ENCODE measurements around the gene SYT7. TPM values are rescaled to one million over a fixed set of nuclear protein-coding genes. Genes with fewer than 3 reads are reported as not detected.

The SYT7 gene
- total RNA-seq, 2 experiments from 2014 or later: not detected

GRCh38 chr11:61599968-61600710, 19.3 kb upstream of the SYT7 start:
- no peak overlapping the region for H3K27ac Mint-ChIP-seq
- H3K27me3 Mint-ChIP-seq: peaks cover 21% of the 10 kb centered on the region
- DNase-seq (no peak), ATAC-seq (no peak)
- CTCF ChIA-PET: interaction anchor here (1.0 kb wide), 1 partner anchor 38 kb away, joined by 3 read pairs; no protein-coding TSS in a partner anchor
- H3K4me1 Mint-ChIP-seq: no peaks in the 10 kb centered on the region
- H3K36me3 Mint-ChIP-seq: no peaks in the 10 kb centered on the region
- H3K4me3 Mint-ChIP-seq: no peak overlapping the region
- H3K9me3 Mint-ChIP-seq (ENCODE audit: low read depth): no peaks in the 10 kb centered on the region

- no peak overlapping the region for H3K4me3 Mint-ChIP-seq
- no peak overlapping the region for H3K27ac Mint-ChIP-seq
- no peak for ATAC-seq
- CTCF ChIA-PET: interaction anchor here (0.6 to 1.0 kb wide), 3 partner anchors 11 to 39 kb away, joined by 3 read pairs; no protein-coding TSS in a partner anchor
- peaks cover 21% of the 10 kb centered on the region for H3K27me3 Mint-ChIP-seq
- no peaks in the 10 kb centered on the region for H3K9me3 Mint-ChIP-seq (ENCODE audit: low read depth)
- H3K4me1 Mint-ChIP-seq: no peaks in the 10 kb centered on the region
- DNase-seq: no peak
- H3K36me3 Mint-ChIP-seq: no peaks in the 10 kb centered on the region
Measured at GRCh38 chr11:61598886-61599868, 18.3 kb upstream of the SYT7 start.

DNA sequence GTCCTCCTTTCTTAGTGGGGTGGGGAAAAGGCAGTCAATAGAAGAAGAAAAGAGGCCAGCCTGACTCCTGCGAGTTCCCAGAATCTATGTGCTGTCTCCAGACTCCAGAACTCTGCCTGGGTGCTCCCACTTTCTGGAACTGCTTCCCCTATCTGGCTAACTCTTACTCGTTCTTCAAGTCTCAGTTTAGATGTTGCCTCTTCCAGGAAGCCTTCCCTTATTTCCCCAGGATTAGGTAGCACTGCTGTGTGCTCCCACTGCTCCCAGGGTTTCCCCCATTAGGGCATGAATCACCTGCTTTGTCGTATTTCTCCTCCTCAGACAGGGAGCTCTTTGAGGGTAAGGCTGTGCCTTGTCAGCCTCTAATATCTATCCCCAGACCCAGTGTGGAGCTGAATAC, 17.5 kb upstream of the SYT7 start:
- H3K27me3 Mint-ChIP-seq: peaks cover 21% of the 10 kb centered on the region
- H3K27ac Mint-ChIP-seq: no peak overlapping the region
- no peaks in the 10 kb centered on the region for H3K36me3 Mint-ChIP-seq
- CTCF ChIA-PET: interaction anchor here (0.6 to 0.9 kb wide), 2 partner anchors 10 to 40 kb away, joined by 3 read pairs; no protein-coding TSS in a partner anchor
- H3K4me1 Mint-ChIP-seq: no peaks in the 10 kb centered on the region
- no peak for ATAC-seq
- H3K9me3 Mint-ChIP-seq (ENCODE audit: low read depth): no peaks in the 10 kb centered on the region
- no peak for DNase-seq
- no peak overlapping the region for H3K4me3 Mint-ChIP-seq

- H3K9me3 Mint-ChIP-seq (ENCODE audit: low read depth): no peaks in the 10 kb centered on the region
- CTCF ChIA-PET: no interaction called here
- DNase-seq (no peak), ATAC-seq (no peak)
- H3K4me3 Mint-ChIP-seq: no peak overlapping the region
- H3K27ac Mint-ChIP-seq: no peak overlapping the region
- no peaks in the 10 kb centered on the region for H3K36me3 Mint-ChIP-seq
- H3K27me3 Mint-ChIP-seq: peaks cover 29% of the 10 kb centered on the region
- H3K4me1 Mint-ChIP-seq: no peaks in the 10 kb centered on the region
Measured at GRCh38 chr11:61596990-61597389, 16.1 kb upstream of the SYT7 start.

GRCh38 chr11:61596542-61596941, 15.7 kb upstream of the SYT7 start:
- no peaks in the 10 kb centered on the region for H3K36me3 Mint-ChIP-seq
- H3K27ac Mint-ChIP-seq: no peak overlapping the region
- H3K9me3 Mint-ChIP-seq (ENCODE audit: low read depth): no peaks in the 10 kb centered on the region
- DNase-seq (no peak), ATAC-seq (no peak)
- H3K4me3 Mint-ChIP-seq: no peak overlapping the region
- CTCF ChIA-PET: no interaction called here
- H3K4me1 Mint-ChIP-seq: no peaks in the 10 kb centered on the region
- peaks cover 29% of the 10 kb centered on the region for H3K27me3 Mint-ChIP-seq

DNA sequence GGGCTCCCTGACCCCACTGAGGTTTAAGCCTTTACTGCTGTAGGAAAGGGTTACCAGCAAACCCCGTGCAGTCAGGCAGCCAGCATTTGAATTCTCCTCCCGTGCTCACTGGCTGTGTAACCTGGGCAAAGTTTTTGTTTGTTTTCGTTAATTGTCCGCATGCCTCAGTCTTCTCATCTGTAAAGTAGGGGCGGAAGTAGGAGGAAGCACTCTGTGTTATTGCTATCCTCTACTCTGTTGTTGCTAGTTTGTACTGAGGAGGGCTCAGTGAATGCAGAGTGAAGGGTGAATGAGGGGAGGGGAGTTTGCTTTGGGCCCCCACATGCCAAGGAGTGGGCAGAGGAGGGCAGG, 14.0 kb upstream of the SYT7 start:
- Mint-ChIP-seq H3K27ac (no peak overlapping the region), H3K4me1 (no peaks in the 10 kb centered on the region), H3K4me3 (no peak overlapping the region), H3K36me3 (no peaks in the 10 kb centered on the region), H3K9me3 (ENCODE audit: low read depth) (no peaks in the 10 kb centered on the region), H3K27me3 (peaks cover 31% of the 10 kb centered on the region)
- CTCF ChIA-PET: no interaction called here
- ATAC-seq: no peak
- DNase-seq: no peak

GRCh38 chr11:61593151-61593550, 12.3 kb upstream of the SYT7 start:
- no peak overlapping the region for H3K27ac Mint-ChIP-seq
- no peak for ATAC-seq
- no peaks in the 10 kb centered on the region for H3K9me3 Mint-ChIP-seq (ENCODE audit: low read depth)
- H3K4me3 Mint-ChIP-seq: no peak overlapping the region
- CTCF ChIA-PET: no interaction called here
- H3K4me1 Mint-ChIP-seq: peaks cover 4% of the 10 kb centered on the region
- no peak for DNase-seq
- H3K27me3 Mint-ChIP-seq: peaks cover 31% of the 10 kb centered on the region
- no peaks in the 10 kb centered on the region for H3K36me3 Mint-ChIP-seq

- CTCF ChIA-PET: no interaction called here
- Mint-ChIP-seq H3K36me3 (no peaks in the 10 kb centered on the region), H3K9me3 (ENCODE audit: low read depth) (no peaks in the 10 kb centered on the region), H3K4me3 (no peak overlapping the region), H3K27ac (no peak overlapping the region), H3K27me3 (peaks cover 31% of the 10 kb centered on the region), H3K4me1 (peaks cover 4% of the 10 kb centered on the region)
- ATAC-seq (no peak), DNase-seq (no peak)
Measured at GRCh38 chr11:61592176-61592575, 11.3 kb upstream of the SYT7 start.

GRCh38 chr11:61589961-61590360, 9.1 kb upstream of the SYT7 start:
- ATAC-seq (no peak), DNase-seq (no peak)
- H3K27me3 Mint-ChIP-seq: peaks cover 38% of the 10 kb centered on the region
- H3K4me3 Mint-ChIP-seq: no peak overlapping the region
- CTCF ChIA-PET: interaction anchor here (1.0 kb wide), 1 partner anchor 73 kb away, joined by 3 read pairs; no protein-coding TSS in a partner anchor
- H3K4me1 Mint-ChIP-seq: peaks cover 4% of the 10 kb centered on the region
- no peaks in the 10 kb centered on the region for H3K36me3 Mint-ChIP-seq
- H3K9me3 Mint-ChIP-seq (ENCODE audit: low read depth): no peaks in the 10 kb centered on the region
- no peak overlapping the region for H3K27ac Mint-ChIP-seq

DNA sequence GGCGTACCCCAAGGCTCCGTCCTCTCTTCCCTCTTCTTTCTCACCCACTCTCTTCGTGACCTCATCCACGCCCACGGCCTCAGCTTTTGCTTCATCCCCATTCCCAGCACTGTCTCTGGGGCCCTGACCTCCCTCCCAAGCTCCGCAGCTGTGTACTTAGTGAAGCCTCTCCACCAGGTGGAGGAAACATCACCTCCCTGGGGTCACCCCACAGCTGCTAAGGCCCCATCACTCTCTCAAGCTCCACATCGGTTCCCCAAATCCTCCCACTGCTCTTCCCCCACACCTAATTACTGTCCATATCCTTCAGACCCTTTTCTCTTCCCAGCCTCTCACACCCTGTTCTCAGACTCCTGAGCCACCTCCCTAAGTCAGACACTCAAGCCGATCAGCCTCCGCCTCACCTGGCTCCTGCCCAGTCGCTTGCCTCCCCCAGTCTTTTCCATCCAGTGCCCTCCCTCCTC, 7.9 kb upstream of the SYT7 start:
- H3K4me1 Mint-ChIP-seq: peaks cover 4% of the 10 kb centered on the region
- no peak overlapping the region for H3K4me3 Mint-ChIP-seq
- DNase-seq (no peak), ATAC-seq (no peak)
- peaks cover 41% of the 10 kb centered on the region for H3K27me3 Mint-ChIP-seq
- H3K9me3 Mint-ChIP-seq (ENCODE audit: low read depth): no peaks in the 10 kb centered on the region
- no peaks in the 10 kb centered on the region for H3K36me3 Mint-ChIP-seq
- no peak overlapping the region for H3K27ac Mint-ChIP-seq
- CTCF ChIA-PET: interaction anchor here (1.2 to 2.2 kb wide), 4 partner anchors 10 to 72 kb away, joined by 3 to 6 read pairs (median 5); no protein-coding TSS in a partner anchor

GRCh38 chr11:61587951-61588727, 7.3 kb upstream of the SYT7 start:
- CTCF ChIA-PET: interaction anchor here (1.2 to 2.2 kb wide), 4 partner anchors 11 to 71 kb away, joined by 3 to 6 read pairs (median 5); no protein-coding TSS in a partner anchor
- DNase-seq (peak; percentile 58), ATAC-seq (peak; percentile 66)
- H3K27me3 Mint-ChIP-seq: peaks cover 40% of the 10 kb centered on the region
- H3K36me3 Mint-ChIP-seq: no peaks in the 10 kb centered on the region
- peaks cover 4% of the 10 kb centered on the region for H3K4me1 Mint-ChIP-seq
- no peak overlapping the region for H3K27ac Mint-ChIP-seq
- H3K4me3 Mint-ChIP-seq: no peak overlapping the region
- H3K9me3 Mint-ChIP-seq (ENCODE audit: low read depth): no peaks in the 10 kb centered on the region

GRCh38 chr11:61587541-61587941, 6.7 kb upstream of the SYT7 start:
- peaks cover 44% of the 10 kb centered on the region for H3K27me3 Mint-ChIP-seq
- CTCF ChIA-PET: interaction anchor here (1.2 to 2.2 kb wide), 4 partner anchors 11 to 71 kb away, joined by 3 to 6 read pairs (median 5); no protein-coding TSS in a partner anchor
- H3K27ac Mint-ChIP-seq: no peak overlapping the region
- no peaks in the 10 kb centered on the region for H3K9me3 Mint-ChIP-seq (ENCODE audit: low read depth)
- ATAC-seq (peak; percentile 11), DNase-seq (no peak)
- no peak overlapping the region for H3K4me3 Mint-ChIP-seq
- H3K36me3 Mint-ChIP-seq: no peaks in the 10 kb centered on the region
- peaks cover 4% of the 10 kb centered on the region for H3K4me1 Mint-ChIP-seq

Measured in activated CD8-positive, alpha-beta memory T cell treated with anti-CD3 and anti-CD28 coated beads, Interleukin-2, amount 10 ng/mL, durations not matched to agents 7 days and 5 days (primary cell).